ENCODE data around the gene GMCL2.

GMCL2 gene

GRCh38 chr5:178180141-178180863 is 6.9 kb downstream of the GMCL2 start:
- no peak for DNase-seq (ENCODE audit: low read depth)
- no peak overlapping the region for H3K4me3 ChIP-seq (ENCODE audit: low read depth, low read length)
- TF ChIP-seq, protein P1, sequence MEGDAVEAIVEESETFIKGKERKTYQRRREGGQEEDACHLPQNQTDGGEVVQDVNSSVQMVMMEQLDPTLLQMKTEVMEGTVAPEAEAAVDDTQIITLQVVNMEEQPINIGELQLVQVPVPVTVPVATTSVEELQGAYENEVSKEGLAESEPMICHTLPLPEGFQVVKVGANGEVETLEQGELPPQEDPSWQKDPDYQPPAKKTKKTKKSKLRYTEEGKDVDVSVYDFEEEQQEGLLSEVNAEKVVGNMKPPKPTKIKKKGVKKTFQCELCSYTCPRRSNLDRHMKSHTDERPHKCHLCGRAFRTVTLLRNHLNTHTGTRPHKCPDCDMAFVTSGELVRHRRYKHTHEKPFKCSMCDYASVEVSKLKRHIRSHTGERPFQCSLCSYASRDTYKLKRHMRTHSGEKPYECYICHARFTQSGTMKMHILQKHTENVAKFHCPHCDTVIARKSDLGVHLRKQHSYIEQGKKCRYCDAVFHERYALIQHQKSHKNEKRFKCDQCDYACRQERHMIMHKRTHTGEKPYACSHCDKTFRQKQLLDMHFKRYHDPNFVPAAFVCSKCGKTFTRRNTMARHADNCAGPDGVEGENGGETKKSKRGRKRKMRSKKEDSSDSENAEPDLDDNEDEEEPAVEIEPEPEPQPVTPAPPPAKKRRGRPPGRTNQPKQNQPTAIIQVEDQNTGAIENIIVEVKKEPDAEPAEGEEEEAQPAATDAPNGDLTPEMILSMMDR (conservative IDR thresholded peaks at IDR 0.05; ENCODE audit: low read depth, low read length), result no peak

- no peak overlapping the region for H3K4me3 ChIP-seq (ENCODE audit: low read depth, low read length)
- TF ChIP-seq, protein P1 (conservative IDR thresholded peaks at IDR 0.05; ENCODE audit: low read depth, low read length), result no peak
These were observed 9.6 kb downstream of the GMCL2 start for GRCh38 chr5:178177569-178177968.

GRCh38 chr5:178176791-178177190 is 10.4 kb downstream of the GMCL2 start:
- H3K4me3 ChIP-seq (ENCODE audit: low read depth, low read length), result no peak overlapping the region
- TF ChIP-seq, protein P1 (conservative IDR thresholded peaks at IDR 0.05; ENCODE audit: low read depth, low read length), result no peak
- DNase-seq (ENCODE audit: low read depth), result no peak

More at GRCh38 chr5:178177569-178177968, 9.6 kb downstream of the GMCL2 start:
- no peak for DNase-seq (ENCODE audit: low read depth)

- H3K4me3 ChIP-seq (ENCODE audit: low read depth, low read length), result no peak overlapping the region
- TF ChIP-seq, protein P1 (conservative IDR thresholded peaks at IDR 0.05; ENCODE audit: low read depth, low read length), result no peak
- DNase-seq (ENCODE audit: low read depth), result no peak
These were observed 12.7 kb downstream of the GMCL2 start for GRCh38 chr5:178174456-178174855.

DNA sequence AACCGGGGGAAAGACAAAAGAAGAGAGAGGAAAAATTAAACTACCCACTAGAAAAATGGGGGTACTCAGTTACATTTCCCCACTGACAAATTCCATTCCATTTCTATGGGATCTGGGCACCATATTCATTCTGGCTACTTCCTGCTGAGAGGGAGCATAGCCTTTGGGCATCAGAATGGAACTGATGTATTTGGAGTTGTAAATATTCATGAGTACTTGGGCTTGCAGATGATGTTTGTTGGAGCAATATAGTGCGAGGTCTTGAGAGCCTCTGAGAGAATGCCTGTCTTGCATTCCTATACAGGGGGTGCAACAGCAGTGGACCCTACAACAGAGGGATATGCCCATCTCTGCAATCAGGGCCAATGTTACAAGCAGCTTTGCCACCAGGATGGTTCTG is 16.7 kb downstream of the GMCL2 start:
- no peak overlapping the region for H3K4me3 ChIP-seq (ENCODE audit: low read depth, low read length)
- DNase-seq (ENCODE audit: low read depth), result no peak
- TF ChIP-seq, protein P1 (conservative IDR thresholded peaks at IDR 0.05; ENCODE audit: low read depth, low read length), result no peak

DNA sequence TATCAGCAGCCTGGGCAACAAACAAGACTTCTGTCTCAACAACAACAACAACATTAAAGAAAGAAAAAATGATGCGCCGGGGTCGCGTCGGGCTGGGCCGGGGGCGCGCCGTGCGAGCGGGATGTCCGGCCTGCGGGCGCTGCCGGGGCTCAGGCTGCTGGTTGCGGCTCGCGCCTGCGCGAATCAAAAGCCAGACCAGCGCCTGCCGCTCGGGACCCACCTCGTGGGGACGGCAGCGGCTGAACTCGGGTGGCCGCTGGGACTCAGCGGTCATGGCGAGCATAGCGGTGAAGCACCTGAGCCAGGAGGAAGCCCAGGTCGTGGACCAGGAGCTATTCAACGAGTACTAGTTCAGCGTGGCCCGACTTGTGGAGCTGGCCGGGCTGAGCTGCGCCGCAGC is 21.6 kb downstream of the GMCL2 start:
- TF ChIP-seq, protein P1 (conservative IDR thresholded peaks at IDR 0.05; ENCODE audit: low read depth, low read length), result no peak
- DNase-seq (ENCODE audit: low read depth), result no peak
- H3K4me3 ChIP-seq (ENCODE audit: low read depth, low read length), result no peak overlapping the region
